Stimulated activated CD8-positive, alpha-beta memory T cell treated with anti-CD3 and anti-CD28 coated beads, Interleukin-7, amount 100 ng/mL, for 4 hours (primary cell): ENCODE results near the gene L3MBTL4.

Experiments used
- DNase-seq, 2 donors: peaks; one replicate each; pipeline ENCODE4 v3.0.0-alpha.2; 2020; ENCODE audit warnings: low read depth in 2 of 2

Gene L3MBTL4

DNA sequence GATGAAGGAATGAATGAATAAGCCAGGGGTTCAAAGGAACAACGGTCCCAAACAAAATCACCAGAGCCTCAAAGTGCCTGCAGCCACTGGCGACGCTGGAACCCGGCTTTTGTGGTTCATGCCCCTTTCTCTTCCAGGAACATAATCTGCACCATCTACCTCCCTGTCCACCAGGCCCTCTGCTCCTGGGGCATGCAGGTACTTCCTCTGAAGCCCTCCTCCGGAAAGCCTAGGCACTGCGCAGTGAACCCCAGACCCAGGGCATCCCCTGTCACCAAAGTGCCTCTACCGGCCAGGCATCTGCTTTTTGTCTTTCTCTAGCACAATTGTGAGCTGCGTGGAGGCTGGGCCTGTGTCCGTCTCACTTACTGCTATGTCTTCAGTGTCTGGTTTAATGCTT, 420.8 kb downstream of the L3MBTL4 start:
- no peak for DNase-seq

DNA sequence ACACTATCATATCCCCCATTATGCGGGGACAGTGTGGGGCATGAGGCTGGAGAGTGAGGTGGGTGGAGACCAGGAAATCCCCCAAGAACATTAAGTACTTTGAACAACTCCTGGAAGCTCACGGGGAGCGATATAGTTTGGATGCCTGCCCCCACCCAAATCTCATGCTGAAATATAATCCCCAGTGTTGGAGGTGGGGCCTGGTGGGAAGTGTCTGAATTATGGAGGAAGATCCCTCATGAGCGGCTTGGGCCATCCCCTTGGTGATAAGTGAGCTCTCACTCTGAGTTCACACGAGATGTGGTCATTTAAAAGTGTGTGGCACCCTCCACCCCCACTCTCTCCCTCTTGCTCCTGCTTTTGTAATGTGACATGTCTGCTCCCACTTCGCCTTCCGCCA, 422.3 kb downstream of the L3MBTL4 start:
- no peak for DNase-seq

DNA sequence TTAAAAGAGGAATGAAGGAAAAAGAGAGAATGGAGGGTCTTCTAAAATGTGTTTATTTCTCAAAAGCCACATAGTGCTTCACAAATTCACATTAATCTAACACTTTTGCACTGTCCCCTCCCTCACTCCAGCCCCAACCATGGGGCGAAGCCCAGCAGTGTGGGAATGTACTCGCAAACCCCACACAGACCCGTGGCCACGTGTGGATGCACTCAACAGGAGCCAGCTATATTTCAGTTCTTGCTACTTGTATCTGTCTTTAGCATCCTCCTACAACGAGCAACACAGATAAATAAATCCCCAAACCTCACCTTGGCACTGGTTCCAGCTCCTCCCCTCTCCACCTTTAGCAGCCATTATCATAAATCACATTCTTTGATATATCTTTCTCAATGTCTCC, 427.5 kb downstream of the L3MBTL4 start:
- DNase-seq: no peak

DNA sequence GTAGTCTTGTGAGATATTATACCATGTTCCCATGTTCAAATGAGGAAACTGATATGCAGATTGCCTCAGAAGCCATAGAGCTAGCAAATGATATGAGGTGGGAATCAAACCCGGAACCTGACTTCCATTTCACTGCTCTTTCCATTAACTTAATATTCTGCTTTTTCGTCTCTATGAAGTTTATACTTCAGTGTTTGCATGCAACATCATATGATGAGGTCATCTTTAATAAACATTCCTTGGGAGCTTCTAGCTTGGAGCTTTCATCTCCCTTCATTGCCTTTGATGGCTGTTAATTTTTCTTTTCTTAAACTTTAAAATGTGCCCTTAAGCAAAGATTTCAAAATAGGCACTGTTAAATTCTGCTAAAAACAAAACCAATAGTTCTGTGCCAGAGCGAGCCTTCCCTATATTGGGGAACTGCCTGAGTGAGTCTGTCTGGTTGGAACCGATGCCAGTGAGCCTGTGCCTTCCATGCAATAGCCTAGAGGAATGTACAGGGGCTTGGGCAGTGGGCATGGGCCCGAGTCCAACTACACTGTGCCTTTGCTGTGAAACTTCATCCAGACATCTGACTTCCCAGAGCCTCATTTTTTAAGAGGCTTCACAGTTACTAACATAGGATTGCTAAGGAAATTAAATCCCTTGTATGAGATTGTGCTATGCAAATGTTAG, 428.3 kb downstream of the L3MBTL4 start:
- no peak for DNase-seq

DNA sequence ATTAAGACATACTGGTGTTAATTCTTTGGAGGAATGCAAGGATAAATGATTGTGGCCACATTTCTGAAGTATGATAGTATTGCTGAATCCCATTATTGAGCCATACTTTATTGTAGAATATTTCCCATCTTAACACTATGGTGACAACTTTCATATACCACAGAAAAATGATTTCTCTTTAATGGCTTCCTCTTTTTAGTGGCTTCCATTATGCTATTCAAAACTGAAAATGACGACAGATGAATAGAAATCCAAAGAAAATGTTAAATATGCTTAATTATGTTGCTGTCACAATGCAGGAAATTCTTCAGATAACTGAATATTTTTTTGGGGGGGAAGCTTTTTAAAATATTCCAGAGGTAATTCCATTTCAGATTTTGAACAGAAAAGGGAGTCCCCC, 430.5 kb downstream of the L3MBTL4 start:
- DNase-seq: no peak

DNA sequence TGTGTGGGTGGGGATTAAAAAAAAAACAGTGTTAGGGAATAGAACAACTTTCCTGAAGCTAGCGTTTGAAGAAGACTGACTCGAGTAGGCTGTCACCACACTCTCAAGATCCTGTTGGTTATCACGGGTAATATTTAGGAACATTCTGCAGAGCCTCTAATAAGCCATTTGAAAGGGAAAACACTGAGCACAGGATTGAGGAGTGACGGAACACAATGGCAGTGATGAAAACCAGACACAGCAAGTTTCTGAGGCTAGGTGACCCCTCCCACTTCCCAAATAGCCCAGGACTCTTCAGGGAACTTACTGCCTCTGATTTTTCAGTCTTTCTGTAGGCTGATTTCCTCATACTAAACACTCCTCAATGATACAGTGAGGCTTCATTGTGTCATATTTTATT, 431.2 kb downstream of the L3MBTL4 start:
- DNase-seq: no peak

DNA sequence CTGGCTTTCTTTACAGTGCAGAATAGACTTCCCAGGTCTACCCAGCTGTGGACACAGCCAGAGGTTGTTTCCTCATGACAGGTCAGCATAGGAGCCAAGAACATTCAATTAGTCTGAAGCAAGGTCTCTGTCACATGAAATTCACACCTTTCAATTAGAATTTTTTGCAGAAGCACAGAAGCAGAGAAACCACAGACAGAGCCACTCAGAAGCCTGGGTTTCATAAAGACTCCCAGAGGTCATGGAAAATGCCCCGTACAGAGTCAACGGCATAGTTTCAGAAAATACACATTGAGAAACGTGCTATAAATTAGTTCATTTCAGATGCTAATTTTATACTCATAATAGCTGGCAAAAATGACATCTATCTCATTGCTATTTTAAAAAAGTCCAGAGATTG, 432.4 kb downstream of the L3MBTL4 start:
- DNase-seq: no peak

DNA sequence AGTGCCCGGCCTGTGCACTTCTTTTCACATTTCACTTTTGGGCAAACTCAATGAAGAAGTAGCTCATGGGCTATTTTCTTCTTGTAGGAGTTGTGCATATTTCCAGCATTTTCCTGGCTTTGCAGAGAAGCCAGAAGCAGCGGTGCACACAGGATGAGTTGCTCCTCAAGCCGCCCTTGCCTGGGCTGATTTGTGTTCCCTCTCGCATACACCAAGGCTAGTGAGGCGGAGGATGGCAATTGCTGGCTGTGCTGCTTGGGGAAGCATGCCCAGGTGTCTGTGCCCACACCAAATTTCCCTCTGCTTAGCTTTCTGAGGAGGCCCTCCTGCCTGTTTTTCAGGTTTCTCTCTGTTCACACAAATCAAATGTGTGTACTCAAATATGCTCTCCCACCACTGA, 434.0 kb downstream of the L3MBTL4 start:
- DNase-seq: no peak

DNA sequence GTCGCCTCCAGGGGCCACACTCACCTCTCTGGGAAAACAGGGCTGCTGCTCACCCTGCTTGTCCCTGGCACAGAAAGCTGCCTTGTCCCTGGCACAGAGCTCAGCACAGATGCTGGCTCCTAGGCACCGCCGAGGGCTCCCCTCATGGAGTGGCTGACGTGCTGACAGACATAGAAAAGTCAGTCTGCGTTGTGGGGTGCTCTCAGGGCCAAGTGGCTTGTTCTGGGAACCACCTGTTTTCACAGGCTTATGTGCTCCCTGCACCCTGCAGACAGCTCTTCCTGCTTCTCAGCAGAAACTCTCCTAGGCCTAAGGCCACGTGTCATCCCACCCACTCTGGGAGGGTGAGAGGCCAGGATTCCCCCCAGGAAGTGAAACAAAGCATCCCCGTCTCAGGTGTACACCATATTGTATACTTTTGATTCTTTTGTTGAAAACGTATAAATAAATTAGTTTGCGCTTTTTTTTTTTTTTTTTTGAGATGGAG, 434.7 kb downstream of the L3MBTL4 start:
- no peak for DNase-seq

DNA sequence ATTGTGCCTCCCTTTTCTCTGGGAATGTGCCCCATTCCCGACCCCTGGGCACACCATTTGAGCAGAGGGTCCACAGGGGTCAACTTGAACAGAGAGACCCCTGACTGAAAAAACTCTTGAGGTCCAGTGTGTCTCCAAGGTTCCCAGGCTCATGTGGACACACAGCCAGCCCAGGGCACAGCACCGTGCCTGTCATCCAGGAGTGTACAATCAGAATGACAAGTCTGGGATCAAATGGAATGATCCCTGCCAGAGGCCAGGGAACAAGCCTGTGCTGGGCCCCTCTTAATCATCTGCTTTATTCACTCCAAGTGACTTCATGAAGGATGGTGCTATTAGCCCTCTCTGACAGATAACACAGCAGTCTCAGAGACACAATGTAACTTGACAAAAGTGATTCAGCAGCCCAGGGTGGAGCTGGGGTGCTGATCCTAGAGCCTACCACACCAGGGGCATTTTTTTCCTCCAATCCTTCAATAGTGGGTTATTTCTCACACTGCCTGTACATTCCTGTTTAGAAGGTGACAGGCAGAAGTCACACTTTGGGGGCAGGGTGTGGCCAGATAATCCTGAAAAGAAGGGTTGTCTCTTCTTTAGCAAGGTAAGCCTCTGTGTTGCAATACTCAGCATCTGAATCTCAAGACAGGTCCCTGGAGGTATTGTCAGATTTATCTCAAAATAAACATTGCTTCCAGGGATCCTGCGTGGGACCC, 435.4 kb downstream of the L3MBTL4 start:
- DNase-seq: no peak

DNA sequence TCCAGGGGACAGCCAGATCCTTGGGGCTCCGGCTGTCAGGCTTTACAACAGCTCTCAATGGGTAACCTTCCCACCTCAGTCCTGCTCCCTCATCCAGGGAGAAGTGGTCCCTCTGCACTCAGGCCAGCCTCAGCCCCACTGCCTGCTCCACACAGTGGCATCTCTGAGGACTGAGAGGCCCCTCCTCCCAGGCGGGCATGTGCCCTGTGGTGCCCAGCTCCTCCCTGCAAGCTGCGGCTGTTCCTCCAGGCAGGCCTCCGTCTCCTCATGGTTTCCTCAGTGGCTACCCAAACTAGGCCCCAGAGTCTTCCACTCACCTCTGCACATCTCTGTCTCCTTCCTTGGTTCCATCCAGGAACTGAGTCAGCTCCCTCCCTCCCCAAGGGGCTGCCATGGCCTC, 437.7 kb downstream of the L3MBTL4 start:
- DNase-seq: no peak

DNA sequence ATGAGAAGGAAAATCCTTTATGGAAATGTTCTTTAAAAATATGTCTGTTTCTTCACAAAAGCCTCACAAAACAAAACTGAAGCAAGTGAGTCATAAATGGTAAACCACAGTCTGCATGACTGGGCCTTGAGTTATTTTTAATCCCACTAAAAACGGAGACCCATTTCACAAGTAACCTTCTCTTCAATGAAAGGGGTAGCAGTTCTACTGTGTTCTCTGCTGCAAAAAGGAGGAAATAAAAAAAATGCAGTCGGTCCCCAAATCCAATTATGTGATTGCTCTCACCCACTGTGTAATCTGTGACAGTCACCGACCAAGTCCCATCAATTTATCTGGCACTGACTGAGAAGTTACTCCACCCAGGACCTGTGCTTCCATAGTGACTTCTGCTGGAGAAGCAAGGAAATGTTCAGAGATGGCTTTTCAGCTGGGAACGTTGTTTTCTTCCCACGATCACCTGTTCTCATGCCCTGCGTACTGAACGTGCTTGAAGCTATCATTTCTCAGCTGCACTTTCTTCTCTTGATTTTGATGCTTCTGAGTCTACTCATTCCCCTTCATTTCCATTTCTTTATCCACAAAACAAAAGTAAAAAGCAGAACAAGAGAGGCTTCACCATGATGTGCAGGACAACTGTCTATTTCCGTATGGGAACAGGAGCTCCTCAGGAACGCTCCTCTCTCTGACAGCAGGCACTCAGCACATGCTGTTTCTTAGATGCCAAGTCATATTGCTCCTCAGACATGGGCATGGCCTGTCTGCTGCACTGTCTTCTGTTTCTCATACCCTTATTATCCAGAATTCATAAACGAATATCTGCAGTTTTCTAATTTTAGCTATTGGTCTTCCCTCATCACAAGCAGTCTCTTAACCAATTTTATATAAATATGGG, 439.4 kb downstream of the L3MBTL4 start:
- DNase-seq: no peak

DNA sequence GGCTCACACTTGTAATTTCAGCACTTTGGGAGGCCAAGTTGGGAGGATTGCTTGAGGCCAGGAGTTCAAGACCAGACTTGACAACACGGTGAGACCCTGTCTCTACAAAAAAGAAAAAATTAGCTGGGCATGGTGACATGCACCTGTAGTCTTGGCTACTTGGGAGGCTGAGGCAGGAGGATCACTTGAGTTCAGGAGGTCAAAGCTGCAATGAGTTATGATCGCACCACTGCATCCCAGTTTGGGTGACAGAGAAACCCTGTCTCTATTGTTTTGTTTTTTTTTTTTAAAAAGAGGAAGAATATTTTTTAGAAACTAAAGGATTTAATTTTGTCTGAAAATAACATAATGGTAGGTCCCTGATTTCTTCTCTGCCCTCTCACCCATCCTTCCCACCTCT, 440.0 kb downstream of the L3MBTL4 start:
- DNase-seq: no peak

DNA sequence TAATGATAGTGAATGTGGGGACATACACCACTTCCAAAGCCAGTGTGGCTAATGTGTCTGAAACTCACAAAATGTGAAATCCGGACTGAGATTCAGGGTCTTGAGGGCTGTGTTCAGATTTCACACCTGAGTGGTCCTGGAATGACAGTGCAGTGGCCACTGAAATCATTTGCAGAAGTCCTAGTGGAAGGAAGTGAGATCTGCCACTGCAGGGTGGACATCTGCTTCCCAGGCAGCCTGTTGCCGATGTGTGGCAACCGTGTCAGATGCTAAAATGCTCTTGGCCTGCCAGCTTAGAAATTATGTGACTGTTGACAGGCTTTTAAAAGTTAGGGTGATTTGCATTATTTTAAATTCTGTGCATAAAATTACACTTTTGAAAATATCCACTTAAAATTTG, 441.6 kb downstream of the L3MBTL4 start:
- no peak for DNase-seq

DNA sequence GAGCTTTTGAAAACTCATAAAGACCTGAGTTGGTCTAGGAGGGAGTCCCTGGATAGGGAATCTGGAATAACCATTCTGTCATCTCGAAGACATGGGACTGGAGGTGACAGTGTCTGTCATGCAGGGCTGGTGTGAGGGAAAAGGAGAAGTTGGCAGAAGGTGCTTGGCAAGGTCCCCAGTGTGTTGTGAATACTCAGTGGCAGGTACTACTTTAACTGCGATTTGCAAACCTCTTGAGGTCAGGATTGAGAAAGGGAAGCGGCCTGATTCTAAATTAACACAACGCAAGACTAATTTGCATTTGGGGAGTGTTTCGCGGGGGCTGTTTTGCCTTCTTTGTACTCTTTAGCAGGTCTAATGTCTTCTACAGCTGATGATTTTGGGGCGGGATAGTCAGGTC, 442.4 kb downstream of the L3MBTL4 start:
- no peak for DNase-seq

DNA sequence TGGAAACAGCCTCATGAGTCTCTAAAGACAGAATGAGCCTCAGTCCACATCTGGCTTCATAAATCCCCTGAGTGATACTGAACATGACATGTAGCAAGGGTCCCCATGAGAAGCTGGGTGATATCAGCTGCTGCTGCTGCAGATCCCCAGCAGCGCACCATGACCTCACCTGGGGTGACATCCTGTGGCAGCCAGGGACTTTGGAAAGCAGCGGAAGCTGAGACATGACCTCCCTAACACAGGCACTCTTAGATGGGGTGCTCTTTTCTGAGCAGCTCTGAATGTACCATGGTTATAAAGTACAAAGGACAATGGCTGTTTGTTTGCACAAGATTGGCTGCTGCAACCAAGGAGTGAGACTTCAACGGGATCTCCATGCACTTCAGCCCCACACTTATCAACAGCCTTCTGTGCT, 444.7 kb downstream of the L3MBTL4 start:
- no peak for DNase-seq

DNA sequence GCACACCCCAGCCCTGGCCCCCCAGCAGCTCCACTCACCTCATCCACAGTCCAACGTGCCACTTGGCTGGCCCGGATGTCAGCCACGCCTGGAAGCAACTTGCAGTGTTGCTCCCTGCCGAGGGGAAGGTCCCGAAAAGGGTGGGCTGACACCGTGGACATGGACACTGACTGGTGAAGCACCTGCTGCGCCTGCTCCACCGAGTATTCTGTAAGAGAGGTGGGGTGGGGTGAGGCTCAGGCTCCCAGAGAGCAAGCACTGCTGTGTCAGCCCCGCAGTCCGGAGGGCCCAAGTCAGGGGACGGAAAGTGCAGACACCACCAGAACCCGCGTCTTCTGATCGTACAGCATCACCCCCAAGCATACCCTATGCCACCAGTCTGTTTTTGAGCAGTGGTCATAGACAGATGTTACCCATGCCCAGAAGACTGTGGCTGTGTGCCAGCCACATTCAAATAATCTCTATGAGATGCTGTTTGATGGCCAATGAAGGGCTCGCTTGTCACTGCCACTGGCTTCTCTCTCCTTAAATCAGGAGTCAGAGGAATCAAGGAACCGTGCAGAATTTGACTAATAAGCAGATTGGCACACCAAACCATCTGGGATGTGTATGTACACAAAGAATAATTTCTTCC, 445.2 kb downstream of the L3MBTL4 start:
- DNase-seq: no peak

DNA sequence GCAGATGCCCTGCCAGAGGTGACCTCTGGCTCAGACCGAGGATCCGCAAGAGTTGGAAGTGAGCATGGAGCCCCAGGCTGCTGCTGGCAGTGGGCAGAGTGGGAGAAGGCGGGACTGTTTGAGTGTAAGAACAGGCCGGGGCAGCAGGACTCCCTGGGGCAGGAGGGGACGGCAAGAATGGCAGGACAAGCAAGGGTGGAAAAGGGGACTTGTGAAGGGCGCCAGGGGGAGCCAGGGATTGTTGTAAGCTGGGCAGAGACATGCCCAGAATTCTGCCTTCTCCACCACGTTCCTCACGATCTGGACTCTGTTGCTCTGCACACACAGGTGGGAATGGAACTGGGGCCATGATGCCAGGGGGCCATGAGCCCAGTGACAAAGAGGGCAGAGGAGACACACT, 447.0 kb downstream of the L3MBTL4 start:
- DNase-seq: no peak

DNA sequence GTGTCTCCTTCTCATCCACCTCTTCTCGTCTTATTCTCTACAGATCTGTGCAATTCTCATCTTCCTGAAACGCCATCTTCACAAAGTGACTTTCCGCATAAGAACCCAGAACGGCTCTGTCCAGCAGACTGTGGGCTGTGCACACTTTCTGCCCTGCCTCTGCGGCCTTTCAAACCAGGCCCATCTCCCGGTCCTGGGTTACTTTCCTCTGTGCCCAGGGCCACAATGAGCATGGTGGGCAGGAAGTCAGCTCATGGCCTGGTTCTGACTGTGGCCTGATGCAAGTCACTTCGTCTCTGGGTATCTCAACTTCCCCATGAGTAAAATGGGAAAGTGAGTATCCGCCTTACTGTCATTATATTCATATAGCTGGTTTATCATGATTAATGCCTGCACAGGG, 447.7 kb downstream of the L3MBTL4 start:
- no peak for DNase-seq

DNA sequence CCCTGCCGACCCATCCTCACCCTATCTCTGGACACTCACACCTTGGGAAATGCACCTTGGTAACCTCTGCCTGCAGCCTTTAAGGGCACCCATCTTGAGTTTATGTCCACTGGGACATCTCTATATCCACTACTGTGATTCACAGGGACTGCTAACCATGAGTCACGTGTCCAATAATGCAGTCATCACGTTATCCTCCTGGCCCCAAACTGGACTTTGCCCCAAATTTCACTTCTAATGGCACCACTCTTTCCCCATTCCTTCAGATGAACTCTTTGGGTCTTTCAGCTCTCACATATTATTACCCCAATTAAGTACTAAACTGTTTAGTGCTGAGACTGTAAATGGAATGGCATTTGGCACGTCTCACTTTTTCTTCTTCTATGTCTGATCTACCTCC, 448.2 kb downstream of the L3MBTL4 start:
- no peak for DNase-seq

DNA sequence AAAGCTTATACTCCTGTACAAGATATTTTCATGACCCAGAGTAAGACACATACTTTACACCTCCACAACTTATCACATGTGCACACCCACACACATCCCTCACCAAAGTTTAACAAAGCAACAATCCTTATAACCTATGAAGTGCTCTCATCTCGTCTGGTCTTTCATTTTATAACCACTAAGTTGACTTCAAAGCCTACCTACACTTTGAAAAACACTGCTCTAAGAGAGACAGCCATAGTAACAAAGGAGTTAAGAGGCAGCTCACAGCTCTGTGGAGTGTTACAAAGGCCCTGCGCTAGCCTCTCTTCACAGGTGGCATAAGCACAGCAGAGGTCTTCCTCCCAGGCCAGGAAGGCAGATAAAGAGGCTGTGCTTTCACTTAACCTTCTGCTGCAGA, 449.7 kb downstream of the L3MBTL4 start:
- DNase-seq: no peak

DNA sequence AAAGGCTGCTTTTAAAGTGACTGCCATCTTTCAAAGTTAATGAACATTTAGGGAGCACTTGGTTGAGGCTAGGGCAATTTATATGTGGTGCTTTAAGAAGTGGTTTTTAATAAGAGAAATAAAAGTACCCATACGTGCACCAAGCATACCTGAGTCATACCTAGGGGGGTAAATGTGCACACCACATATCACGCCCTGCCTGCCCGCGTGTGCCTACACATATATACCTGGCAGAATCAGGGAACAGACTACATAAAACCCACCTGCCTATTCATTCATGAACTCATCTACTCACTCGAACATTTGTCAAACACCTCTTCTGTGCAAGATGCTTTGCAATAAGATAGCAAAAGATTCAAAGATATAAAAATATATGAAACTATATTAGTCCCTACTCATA, 450.1 kb downstream of the L3MBTL4 start:
- no peak for DNase-seq
